Measurements from ENCODE around the gene PLS1. TPM values are rescaled to one million over a fixed set of nuclear protein-coding genes. Genes with fewer than 3 reads are reported as not detected.

The PLS1 gene
- polyA plus RNA-seq, 1 of the 3 experiments (the other 2 are of a cell fraction) = 2.9 TPM

DNA sequence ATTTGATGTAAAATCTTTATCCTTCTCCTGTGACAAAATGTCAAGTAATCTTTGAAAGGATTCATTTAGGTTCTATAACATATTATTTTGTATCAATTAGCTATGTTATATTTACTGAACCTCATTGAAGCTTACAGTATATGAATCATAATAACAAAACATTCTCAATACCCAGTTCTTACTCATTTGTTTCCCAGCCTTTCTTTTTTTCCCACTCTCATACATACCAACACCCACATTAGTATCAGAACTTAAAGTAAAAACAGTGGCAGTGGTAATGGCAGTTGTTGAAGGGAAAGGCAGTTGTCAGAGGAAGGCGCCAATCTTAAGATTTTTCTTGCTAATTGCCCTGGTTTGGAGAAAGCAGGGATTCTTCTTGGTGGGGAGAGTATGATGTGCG, 94.4 kb downstream of the PLS1 start:
- POLR2A ChIA-PET = no interaction called here
- CTCF ChIA-PET = interaction anchor here (0.6 kb wide), 1 partner anchor 88 kb away, joined by 3 read pairs; no protein-coding TSS in a partner anchor

GRCh38 chr3:142691527-142691926, 95.3 kb downstream of the PLS1 start:
- TF ChIP-seq, protein P1, sequence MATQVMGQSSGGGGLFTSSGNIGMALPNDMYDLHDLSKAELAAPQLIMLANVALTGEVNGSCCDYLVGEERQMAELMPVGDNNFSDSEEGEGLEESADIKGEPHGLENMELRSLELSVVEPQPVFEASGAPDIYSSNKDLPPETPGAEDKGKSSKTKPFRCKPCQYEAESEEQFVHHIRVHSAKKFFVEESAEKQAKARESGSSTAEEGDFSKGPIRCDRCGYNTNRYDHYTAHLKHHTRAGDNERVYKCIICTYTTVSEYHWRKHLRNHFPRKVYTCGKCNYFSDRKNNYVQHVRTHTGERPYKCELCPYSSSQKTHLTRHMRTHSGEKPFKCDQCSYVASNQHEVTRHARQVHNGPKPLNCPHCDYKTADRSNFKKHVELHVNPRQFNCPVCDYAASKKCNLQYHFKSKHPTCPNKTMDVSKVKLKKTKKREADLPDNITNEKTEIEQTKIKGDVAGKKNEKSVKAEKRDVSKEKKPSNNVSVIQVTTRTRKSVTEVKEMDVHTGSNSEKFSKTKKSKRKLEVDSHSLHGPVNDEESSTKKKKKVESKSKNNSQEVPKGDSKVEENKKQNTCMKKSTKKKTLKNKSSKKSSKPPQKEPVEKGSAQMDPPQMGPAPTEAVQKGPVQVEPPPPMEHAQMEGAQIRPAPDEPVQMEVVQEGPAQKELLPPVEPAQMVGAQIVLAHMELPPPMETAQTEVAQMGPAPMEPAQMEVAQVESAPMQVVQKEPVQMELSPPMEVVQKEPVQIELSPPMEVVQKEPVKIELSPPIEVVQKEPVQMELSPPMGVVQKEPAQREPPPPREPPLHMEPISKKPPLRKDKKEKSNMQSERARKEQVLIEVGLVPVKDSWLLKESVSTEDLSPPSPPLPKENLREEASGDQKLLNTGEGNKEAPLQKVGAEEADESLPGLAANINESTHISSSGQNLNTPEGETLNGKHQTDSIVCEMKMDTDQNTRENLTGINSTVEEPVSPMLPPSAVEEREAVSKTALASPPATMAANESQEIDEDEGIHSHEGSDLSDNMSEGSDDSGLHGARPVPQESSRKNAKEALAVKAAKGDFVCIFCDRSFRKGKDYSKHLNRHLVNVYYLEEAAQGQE (IDR thresholded peaks at IDR 0.05; ENCODE audit: low read depth, low read length) = no peak
- TF ChIP-seq, protein P2, sequence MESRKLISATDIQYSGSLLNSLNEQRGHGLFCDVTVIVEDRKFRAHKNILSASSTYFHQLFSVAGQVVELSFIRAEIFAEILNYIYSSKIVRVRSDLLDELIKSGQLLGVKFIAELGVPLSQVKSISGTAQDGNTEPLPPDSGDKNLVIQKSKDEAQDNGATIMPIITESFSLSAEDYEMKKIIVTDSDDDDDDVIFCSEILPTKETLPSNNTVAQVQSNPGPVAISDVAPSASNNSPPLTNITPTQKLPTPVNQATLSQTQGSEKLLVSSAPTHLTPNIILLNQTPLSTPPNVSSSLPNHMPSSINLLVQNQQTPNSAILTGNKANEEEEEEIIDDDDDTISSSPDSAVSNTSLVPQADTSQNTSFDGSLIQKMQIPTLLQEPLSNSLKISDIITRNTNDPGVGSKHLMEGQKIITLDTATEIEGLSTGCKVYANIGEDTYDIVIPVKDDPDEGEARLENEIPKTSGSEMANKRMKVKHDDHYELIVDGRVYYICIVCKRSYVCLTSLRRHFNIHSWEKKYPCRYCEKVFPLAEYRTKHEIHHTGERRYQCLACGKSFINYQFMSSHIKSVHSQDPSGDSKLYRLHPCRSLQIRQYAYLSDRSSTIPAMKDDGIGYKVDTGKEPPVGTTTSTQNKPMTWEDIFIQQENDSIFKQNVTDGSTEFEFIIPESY (IDR thresholded peaks at IDR 0.05; ENCODE audit: borderline replicate concordance, low read depth) = no peak
- TF ChIP-seq SMC3 (IDR thresholded peaks at IDR 0.05; ENCODE audit: low read depth, low read length) (no peak), RXRA (IDR thresholded peaks at IDR 0.05; ENCODE audit: borderline replicate concordance, low read depth) (no peak), NRF1 (IDR thresholded peaks at IDR 0.05; ENCODE audit: low read depth, low read length) (no peak), TAF1 (IDR thresholded peaks at IDR 0.05; ENCODE audit: borderline replicate concordance, low read depth, low read length) (no peak), CTCF (IDR thresholded peaks at IDR 0.05) (no peak), USF2 (IDR thresholded peaks at IDR 0.05; ENCODE audit: borderline replicate concordance, low read depth, low read length) (no peak), JUND (IDR thresholded peaks at IDR 0.05) (no peak)
- TF ChIP-seq, protein P3, sequence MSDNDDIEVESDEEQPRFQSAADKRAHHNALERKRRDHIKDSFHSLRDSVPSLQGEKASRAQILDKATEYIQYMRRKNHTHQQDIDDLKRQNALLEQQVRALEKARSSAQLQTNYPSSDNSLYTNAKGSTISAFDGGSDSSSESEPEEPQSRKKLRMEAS (IDR thresholded peaks at IDR 0.05; ENCODE audit: low read depth) = no peak
- TF ChIP-seq, protein P4, sequence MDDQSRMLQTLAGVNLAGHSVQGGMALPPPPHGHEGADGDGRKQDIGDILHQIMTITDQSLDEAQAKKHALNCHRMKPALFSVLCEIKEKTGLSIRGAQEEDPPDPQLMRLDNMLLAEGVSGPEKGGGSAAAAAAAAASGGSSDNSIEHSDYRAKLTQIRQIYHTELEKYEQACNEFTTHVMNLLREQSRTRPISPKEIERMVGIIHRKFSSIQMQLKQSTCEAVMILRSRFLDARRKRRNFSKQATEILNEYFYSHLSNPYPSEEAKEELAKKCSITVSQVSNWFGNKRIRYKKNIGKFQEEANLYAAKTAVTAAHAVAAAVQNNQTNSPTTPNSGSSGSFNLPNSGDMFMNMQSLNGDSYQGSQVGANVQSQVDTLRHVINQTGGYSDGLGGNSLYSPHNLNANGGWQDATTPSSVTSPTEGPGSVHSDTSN (IDR thresholded peaks at IDR 0.05) = no peak
- TF ChIP-seq, protein P5, sequence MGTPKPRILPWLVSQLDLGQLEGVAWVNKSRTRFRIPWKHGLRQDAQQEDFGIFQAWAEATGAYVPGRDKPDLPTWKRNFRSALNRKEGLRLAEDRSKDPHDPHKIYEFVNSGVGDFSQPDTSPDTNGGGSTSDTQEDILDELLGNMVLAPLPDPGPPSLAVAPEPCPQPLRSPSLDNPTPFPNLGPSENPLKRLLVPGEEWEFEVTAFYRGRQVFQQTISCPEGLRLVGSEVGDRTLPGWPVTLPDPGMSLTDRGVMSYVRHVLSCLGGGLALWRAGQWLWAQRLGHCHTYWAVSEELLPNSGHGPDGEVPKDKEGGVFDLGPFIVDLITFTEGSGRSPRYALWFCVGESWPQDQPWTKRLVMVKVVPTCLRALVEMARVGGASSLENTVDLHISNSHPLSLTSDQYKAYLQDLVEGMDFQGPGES (IDR thresholded peaks at IDR 0.05; ENCODE audit: low read depth, low read length) = no peak
- 63% methylated on average over 2 of the region's 2 CpGs for WGBS (ENCODE audit: low lambda C conversion rate)

More for the DNA sequence above, 94.4 kb downstream of the PLS1 start:
- H4K20me1 ChIP-seq (ENCODE audit: insufficient read depth) = no peaks in the 10 kb centered on the region
- H3K9me2 ChIP-seq = no peaks in the 10 kb centered on the region
- no peaks in the 10 kb centered on the region for H3K27me3 ChIP-seq (ENCODE audit: insufficient read depth)
- H3K79me2 ChIP-seq (ENCODE audit: insufficient read depth) = no peaks in the 10 kb centered on the region
- H3K36me3 ChIP-seq (replicated peaks in 1 of 2; ENCODE audit: control insufficient read depth in 1 of 2, insufficient read depth in 2 of 2, low read length in 1 of 2) = no peaks in the 10 kb centered on the region
- no peak overlapping the region for H3K9ac ChIP-seq
- H2AFZ ChIP-seq (ENCODE audit: low read depth) = no peak overlapping the region
- no peaks in the 10 kb centered on the region for H3F3A ChIP-seq (replicated peaks; ENCODE audit: insufficient read depth)
- no peaks in the 10 kb centered on the region for H3K9me3 ChIP-seq
- no peaks in the 10 kb centered on the region; a peak in 1 of 4 replicates for H3K4me1 ChIP-seq (ENCODE audit: control insufficient read depth in 1 of 2, insufficient read depth in 2 of 2, low read depth in 1 of 2, low read length in 1 of 2)
- H3K27ac ChIP-seq (ENCODE audit: low read depth in 2 of 2, low read length in 1 of 2) = no peak overlapping the region
- no peak for TF ChIP-seq FOXJ3 (CRISPR knock-in tag; IDR thresholded peaks at IDR 0.05)
- 90% methylated on average over 2 of the region's 2 CpGs for WGBS (ENCODE audit: low lambda C conversion rate)
- no peak overlapping the region for H3K4me3 ChIP-seq (ENCODE audit: low read depth in 2 of 2, low read length in 1 of 2)
- no peak overlapping the region for H3K4me2 ChIP-seq
- DNase-seq = no peak

More at GRCh38 chr3:142691527-142691926, 95.3 kb downstream of the PLS1 start:
- H3K9ac ChIP-seq = no peak overlapping the region
- H3K27ac ChIP-seq (ENCODE audit: low read depth in 2 of 2, low read length in 1 of 2) = no peak overlapping the region
- H3K9me3 ChIP-seq = no peaks in the 10 kb centered on the region
- no peak for DNase-seq
- ChIA-PET POLR2A (no interaction called here), CTCF (interaction anchor here (1.4 kb wide), 1 partner anchor 11 kb away, joined by 3 read pairs; no protein-coding TSS in a partner anchor)
- H3K9me2 ChIP-seq = no peaks in the 10 kb centered on the region
- no peaks in the 10 kb centered on the region for H3K36me3 ChIP-seq (replicated peaks in 1 of 2; ENCODE audit: control insufficient read depth in 1 of 2, insufficient read depth in 2 of 2, low read length in 1 of 2)
- H2AFZ ChIP-seq (ENCODE audit: low read depth) = no peak overlapping the region
- H3F3A ChIP-seq (replicated peaks; ENCODE audit: insufficient read depth) = no peaks in the 10 kb centered on the region
- no peak overlapping the region for H3K4me3 ChIP-seq (ENCODE audit: low read depth in 2 of 2, low read length in 1 of 2)
- no peaks in the 10 kb centered on the region for H3K79me2 ChIP-seq (ENCODE audit: insufficient read depth)
- no peaks in the 10 kb centered on the region for H4K20me1 ChIP-seq (ENCODE audit: insufficient read depth)
- H3K4me2 ChIP-seq = no peak overlapping the region
- H3K27me3 ChIP-seq (ENCODE audit: insufficient read depth) = no peaks in the 10 kb centered on the region
- no peaks in the 10 kb centered on the region; a peak in 1 of 4 replicates for H3K4me1 ChIP-seq (ENCODE audit: control insufficient read depth in 1 of 2, insufficient read depth in 2 of 2, low read depth in 1 of 2, low read length in 1 of 2)

All from SK-N-SH (cell line).